H9 (cell line): ENCODE data around the gene IL33. TPM values are rescaled to one million over a fixed set of nuclear protein-coding genes. Genes with fewer than 3 reads are reported as not detected.

Source experiments
- DNase-seq: peaks from one replicate; pipeline ENCODE4 v3.0.0-alpha.2; 2017
- H2AFZ ChIP-seq: one replicate; pipeline ENCODE4 v1.6.1; 2013; ENCODE audit warnings: mild to moderate bottlenecking, low read length, control low read depth, moderate library complexity
- H2AK5ac ChIP-seq: 2 replicates; pipeline ENCODE4 v1.6.1; 2013; ENCODE audit warnings: low read length, control low read depth, mixed read lengths; ENCODE audit not compliant: insufficient read length
- H2BK120ac ChIP-seq: one replicate; pipeline ENCODE4 v1.6.1; 2013; ENCODE audit warnings: low read depth, mild to moderate bottlenecking, low read length, control low read depth, inconsistent platforms; ENCODE audit not compliant: poor library complexity, severe bottlenecking
- H2BK12ac ChIP-seq: 2 replicates; pipeline ENCODE4 v1.6.1; 2013; ENCODE audit warnings: low read length, control low read depth, mixed read lengths, low read depth; ENCODE audit not compliant: insufficient read length
- H2BK15ac ChIP-seq: 2 replicates; pipeline ENCODE4 v1.6.1; 2013; ENCODE audit warnings: low read depth, low read length, control low read depth
- H2BK20ac ChIP-seq: one replicate; pipeline ENCODE4 v1.6.1; 2013; ENCODE audit warnings: low read depth, mild to moderate bottlenecking, low read length, control low read depth, inconsistent platforms; ENCODE audit not compliant: poor library complexity, severe bottlenecking
- H2BK5ac ChIP-seq: 2 replicates; pipeline ENCODE4 v1.6.1; 2013; ENCODE audit warnings: low read length, control low read depth, mixed read lengths; ENCODE audit not compliant: insufficient read length
- H3K14ac ChIP-seq: 2 replicates; pipeline ENCODE4 v1.6.1; 2013; ENCODE audit warnings: low read length, control low read depth; ENCODE audit not compliant: insufficient read depth
- H3K18ac ChIP-seq: 2 replicates; pipeline ENCODE4 v1.6.1; 2013; ENCODE audit warnings: low read depth, mild to moderate bottlenecking, mixed read lengths, low read length, control low read depth; ENCODE audit not compliant: insufficient read length
- H3K23ac ChIP-seq: 2 replicates; pipeline ENCODE4 v1.6.1; 2013; ENCODE audit warnings: low read length, control low read depth, mixed read lengths, low read depth; ENCODE audit not compliant: insufficient read length
- H3K23me2 ChIP-seq: 2 replicates; pipeline ENCODE4 v1.6.1; 2013; ENCODE audit warnings: low read depth, mild to moderate bottlenecking, mixed read lengths, low read length, control low read depth; ENCODE audit not compliant: insufficient read length, poor library complexity, severe bottlenecking
- H3K27ac ChIP-seq: 2 replicates; pipeline ENCODE4 v1.5.1; 2013; ENCODE audit warnings: low read length, control low read depth, mixed read lengths, low read depth; ENCODE audit not compliant: insufficient read length
- H3K27me3 ChIP-seq: 2 replicates; pipeline ENCODE4 v1.6.1; 2013; ENCODE audit warnings: low read length, control low read depth, inconsistent platforms; ENCODE audit not compliant: insufficient read depth
- H3K4ac ChIP-seq: 2 replicates; pipeline ENCODE4 v1.6.1; 2013; ENCODE audit warnings: low read depth, mild to moderate bottlenecking, control low read depth, inconsistent platforms, low read length, moderate library complexity
- H3K4me1 ChIP-seq: 2 replicates; pipeline ENCODE4 v1.6.1; 2013; ENCODE audit warnings: low read length, control low read depth, inconsistent platforms; ENCODE audit not compliant: insufficient read depth
- H3K4me2 ChIP-seq: 2 replicates; pipeline ENCODE4 v1.6.1; 2013; ENCODE audit warnings: low read length, control low read depth, mixed read lengths; ENCODE audit not compliant: insufficient read length, insufficient read depth
- H3K56ac ChIP-seq: 2 replicates; pipeline ENCODE4 v1.6.1; 2013; ENCODE audit warnings: low read depth, mild to moderate bottlenecking, mixed read lengths, low read length, control low read depth; ENCODE audit not compliant: insufficient read length
- H3K79me1 ChIP-seq: 2 replicates; pipeline ENCODE4 v1.6.1; 2013; ENCODE audit warnings: low read depth, mild to moderate bottlenecking, moderate library complexity, low read length, control low read depth, inconsistent platforms; ENCODE audit not compliant: insufficient read depth, poor library complexity, severe bottlenecking
- H3K79me2 ChIP-seq: 2 replicates; pipeline ENCODE4 v1.6.1; 2013; ENCODE audit warnings: low read length, control low read depth, inconsistent platforms; ENCODE audit not compliant: insufficient read depth
- H3K9ac ChIP-seq: 2 replicates; pipeline ENCODE4 v1.6.1; 2013; ENCODE audit warnings: low read length, control low read depth, mixed read lengths; ENCODE audit not compliant: insufficient read length; ENCODE audit errors: extremely low read depth
- H3K9me3 ChIP-seq: one replicate; pipeline ENCODE4 v1.6.1; 2013; ENCODE audit warnings: low read depth, low read length, inconsistent platforms; ENCODE audit not compliant: control insufficient read depth
- H3T11ph ChIP-seq: one replicate; pipeline ENCODE4 v1.6.1; 2013; ENCODE audit warnings: mild to moderate bottlenecking, low read length, control low read depth, inconsistent platforms
- H4K20me1 ChIP-seq: one replicate; pipeline ENCODE4 v1.6.1; 2013; ENCODE audit not compliant: control insufficient read depth, insufficient read length, insufficient read depth
- H4K5ac ChIP-seq: 2 replicates; pipeline ENCODE4 v1.6.1; 2013; ENCODE audit warnings: low read depth, mild to moderate bottlenecking, mixed read lengths, low read length, control low read depth; ENCODE audit not compliant: insufficient read length
- H4K8ac ChIP-seq: replicated peaks from 2 replicates; pipeline ENCODE4 v1.6.1; 2013; ENCODE audit warnings: low read length, control low read depth, mixed read lengths, low read depth; ENCODE audit not compliant: insufficient read length
- H4K91ac ChIP-seq: 2 replicates; pipeline ENCODE4 v1.6.1; 2013; ENCODE audit warnings: low read depth, mild to moderate bottlenecking, moderate library complexity, mixed read lengths, low read length, control low read depth; ENCODE audit not compliant: insufficient read length
- H3K27ac Mint-ChIP-seq, 3 experiments: 2 replicates in 2 of 3; 3 replicates in 1 of 3; pipeline ENCODE4 v1.8.0; 2020 to 2021; ENCODE audit warnings: mixed read lengths in 3 of 3, mild to moderate bottlenecking in 1 of 3, moderate library complexity in 1 of 3
- H3K27me3 Mint-ChIP-seq: 2 replicates; pipeline ENCODE4 v1.8.0; 2021; ENCODE audit warnings: low read depth, mild to moderate bottlenecking, moderate library complexity, mixed read lengths
- H3K36me3 Mint-ChIP-seq, 3 experiments: 2 replicates in 2 of 3; 3 replicates in 1 of 3; pipeline ENCODE4 v1.8.0; 2020 to 2021; ENCODE audit warnings: low read depth in 3 of 3, mixed read lengths in 3 of 3; ENCODE audit not compliant: insufficient read depth in 1 of 3
- H3K4me1 Mint-ChIP-seq, 2 experiments: 2 replicates each; pipeline ENCODE4 v1.8.0; 2020; ENCODE audit warnings: mixed read lengths in 2 of 2
- H3K4me3 Mint-ChIP-seq, 2 experiments: 2 replicates in 1 of 2; 3 replicates in 1 of 2; pipeline ENCODE4 v1.8.0; 2020 to 2021; ENCODE audit warnings: mild to moderate bottlenecking in 2 of 2, mixed read lengths in 2 of 2, moderate library complexity in 1 of 2
- H3K9me3 Mint-ChIP-seq, 2 experiments: 2 replicates in 1 of 2; 3 replicates in 1 of 2; pipeline ENCODE4 v1.8.0; 2020; ENCODE audit warnings: mild to moderate bottlenecking in 2 of 2, mixed read lengths in 2 of 2, moderate library complexity in 1 of 2
- WGBS: extraction: QIAGEN DNeasy Blood & Tissue Kit; methylation state at CpG from one replicate; pipeline ENCODE4 v1.1.7; 2013; ENCODE audit warnings: missing lambda C conversion rate, low lambda C conversion rate, mixed read lengths; ENCODE audit not compliant: insufficient read length; ENCODE audit errors: extremely low coverage; 5-methylcytosine and 5-hydroxymethylcytosine counted together
- total RNA-seq: library from RNA; stranded (reverse); gene quantifications from 2 replicates; pipeline ENCODE4 v1.2.1, GENCODE V29; 2021
- TF ChIP-seq, protein P1 (sequence below): fragments of 200-600 bp; sonication (generic); conservative IDR thresholded peaks from 3 replicates; pipeline ENCODE4 v1.8.0; 2021; ENCODE audit warnings: antibody characterized with exemption, mild to moderate bottlenecking

IL33 gene
- total RNA-seq, 1 experiment from 2014 or later, result not detected

DNA sequence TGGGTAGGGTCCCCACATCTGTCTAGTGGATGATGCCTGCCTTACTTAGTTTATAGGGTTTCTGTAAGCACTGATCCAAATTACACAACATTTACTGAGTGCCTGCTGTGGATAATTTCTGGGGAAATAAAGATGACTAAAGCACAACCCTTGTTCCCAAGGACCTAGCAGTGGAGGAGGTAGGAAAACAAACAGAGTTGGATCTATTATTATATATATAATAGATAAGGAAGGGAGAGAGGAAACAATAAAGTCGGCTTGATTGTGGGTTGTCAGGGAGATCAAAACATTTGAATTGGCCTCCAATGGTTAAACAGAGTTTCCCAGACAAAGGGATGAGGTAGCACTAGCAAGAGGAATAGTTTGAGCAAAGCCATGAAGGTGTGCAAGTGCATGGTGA lies 14.0 kb downstream of the IL33 start:
- DNase-seq, result no peak
- no peaks in the 10 kb centered on the region for H3K36me3 Mint-ChIP-seq
- Histone ChIP-seq H2AK5ac (no peak overlapping the region), H2BK20ac (no peak overlapping the region), H3K23ac (no peak overlapping the region), H4K8ac (no peak overlapping the region), H4K5ac (no peak overlapping the region), H3K9ac (no peak overlapping the region), H3K79me2 (no peaks in the 10 kb centered on the region), H2BK15ac (no peak overlapping the region), H2BK12ac (no peak overlapping the region), H3K79me1 (no peaks in the 10 kb centered on the region), H3K14ac (no peak overlapping the region), H2BK120ac (no peak overlapping the region), H3K23me2 (no peaks in the 10 kb centered on the region), H3K27ac (no peak overlapping the region), H4K91ac (no peak overlapping the region), H3K18ac (no peak overlapping the region), H3K4me1 (no peaks in the 10 kb centered on the region; the same call in 1 of the 2 replicates), H3K4ac (no peak overlapping the region), H3K4me2 (no peak overlapping the region), H2AFZ (no peak overlapping the region), H3K56ac (no peak overlapping the region), H4K20me1 (no peaks in the 10 kb centered on the region), H3K27me3 (no peaks in the 10 kb centered on the region), H2BK5ac (no peak overlapping the region), H3K9me3 (no peaks in the 10 kb centered on the region), H3T11ph (no peak overlapping the region)
- H3K27ac Mint-ChIP-seq, result no peak overlapping the region
- H3K4me1 Mint-ChIP-seq, result peaks cover 13 to 14% of the 10 kb centered on the region in 2 experiments
- TF ChIP-seq, protein P1, sequence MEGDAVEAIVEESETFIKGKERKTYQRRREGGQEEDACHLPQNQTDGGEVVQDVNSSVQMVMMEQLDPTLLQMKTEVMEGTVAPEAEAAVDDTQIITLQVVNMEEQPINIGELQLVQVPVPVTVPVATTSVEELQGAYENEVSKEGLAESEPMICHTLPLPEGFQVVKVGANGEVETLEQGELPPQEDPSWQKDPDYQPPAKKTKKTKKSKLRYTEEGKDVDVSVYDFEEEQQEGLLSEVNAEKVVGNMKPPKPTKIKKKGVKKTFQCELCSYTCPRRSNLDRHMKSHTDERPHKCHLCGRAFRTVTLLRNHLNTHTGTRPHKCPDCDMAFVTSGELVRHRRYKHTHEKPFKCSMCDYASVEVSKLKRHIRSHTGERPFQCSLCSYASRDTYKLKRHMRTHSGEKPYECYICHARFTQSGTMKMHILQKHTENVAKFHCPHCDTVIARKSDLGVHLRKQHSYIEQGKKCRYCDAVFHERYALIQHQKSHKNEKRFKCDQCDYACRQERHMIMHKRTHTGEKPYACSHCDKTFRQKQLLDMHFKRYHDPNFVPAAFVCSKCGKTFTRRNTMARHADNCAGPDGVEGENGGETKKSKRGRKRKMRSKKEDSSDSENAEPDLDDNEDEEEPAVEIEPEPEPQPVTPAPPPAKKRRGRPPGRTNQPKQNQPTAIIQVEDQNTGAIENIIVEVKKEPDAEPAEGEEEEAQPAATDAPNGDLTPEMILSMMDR, result no peak
- WGBS, result no CpG with 5 or more reads among the region's 1 CpG
- H3K27me3 Mint-ChIP-seq, result no peaks in the 10 kb centered on the region
- H3K4me3 Mint-ChIP-seq, result no peak overlapping the region
- no peaks in the 10 kb centered on the region for H3K9me3 Mint-ChIP-seq
